Fibroblast of the aortic adventitia (primary cell): Measurements from ENCODE around the gene NUBP2. TPM values are rescaled to one million over a fixed set of nuclear protein-coding genes. Genes with fewer than 3 reads are reported as not detected.

Experiments used
- DNase-seq: peaks from one replicate; pipeline ENCODE4 v3.0.0-alpha.2; 2010; ENCODE audit warnings: low read depth
- H3K4me3 ChIP-seq: 2 replicates; pipeline ENCODE4 v1.5.1; 2011; ENCODE audit warnings: low read depth, mild to moderate bottlenecking, control low read depth, low read length, moderate library complexity
- CTCF ChIP-seq: IDR thresholded peaks from 2 replicates; pipeline ENCODE4 v1.5.1; 2011; ENCODE audit warnings: mild to moderate bottlenecking, low read length, control low read depth, inconsistent platforms; ENCODE audit not compliant: insufficient read depth
- total RNA-seq: library from RNA; depleted of rRNA; stranded (reverse); fragments of >200 nt; gene quantifications from 2 replicates; pipeline ENCODE4 v1.2.3, GENCODE V29; 2012; ENCODE audit warnings: low replicate concordance

The NUBP2 gene
- total RNA-seq, 1 donor = 44.6 TPM

- no peak for TF ChIP-seq CTCF
- no peak overlapping the region for H3K4me3 ChIP-seq
- DNase-seq = no peak
Observed at GRCh38 chr16:1779741-1780676, 2.8 kb upstream of the NUBP2 start.

GRCh38 chr16:1780677-1781072 is 2.1 kb upstream of the NUBP2 start:
- H3K4me3 ChIP-seq = peak overlapping the region; percentile 83
- no peak for TF ChIP-seq CTCF
- DNase-seq = no peak

- no peak for DNase-seq
- H3K4me3 ChIP-seq = peak overlapping the region; percentile 83
- no peak for TF ChIP-seq CTCF
Observed at GRCh38 chr16:1781254-1781653, 1.5 kb upstream of the NUBP2 start.

GRCh38 chr16:1781758-1782407 is 877 bp upstream of the NUBP2 start:
- peak overlapping the region; percentile 83 for H3K4me3 ChIP-seq
- TF ChIP-seq CTCF = peak; percentile 27
- DNase-seq = no peak

- DNase-seq = no peak
- no peak overlapping the region for H3K4me3 ChIP-seq
- no peak for TF ChIP-seq CTCF
Observed at GRCh38 chr16:1784977-1785845, 2.5 kb downstream of the NUBP2 start.

GRCh38 chr16:1785846-1786170 is 3.0 kb downstream of the NUBP2 start:
- DNase-seq = no peak
- TF ChIP-seq CTCF = no peak
- H3K4me3 ChIP-seq = no peak overlapping the region
